SU-DHL-6 (cell line): Measurements from ENCODE around the gene RANBP2.
"Not testable (repeated sequence)": the region's sequence is repeated elsewhere in the genome, so short reads cannot be mapped to it uniquely, and the experiment has no call there.

ENCODE experiments used
- CTCF ChIP-seq: fragments of 200-600 bp; sonication (generic); IDR thresholded peaks from one replicate; pipeline ENCODE4 v1.5.1; 2017; ENCODE audit warnings: antibody characterized with exemption, mild to moderate bottlenecking, low read length, moderate library complexity; ENCODE audit not compliant: insufficient read depth, poor library complexity, severe bottlenecking
- EZH2phosphoT487 ChIP-seq: fragments of 200-600 bp; sonication (generic), shearing (Covaris generic); conservative IDR thresholded peaks from 2 replicates; pipeline ENCODE4 v1.6.1; 2018; ENCODE audit warnings: mild to moderate bottlenecking, antibody characterized with exemption, low read length, moderate library complexity, mixed read lengths

DNA sequence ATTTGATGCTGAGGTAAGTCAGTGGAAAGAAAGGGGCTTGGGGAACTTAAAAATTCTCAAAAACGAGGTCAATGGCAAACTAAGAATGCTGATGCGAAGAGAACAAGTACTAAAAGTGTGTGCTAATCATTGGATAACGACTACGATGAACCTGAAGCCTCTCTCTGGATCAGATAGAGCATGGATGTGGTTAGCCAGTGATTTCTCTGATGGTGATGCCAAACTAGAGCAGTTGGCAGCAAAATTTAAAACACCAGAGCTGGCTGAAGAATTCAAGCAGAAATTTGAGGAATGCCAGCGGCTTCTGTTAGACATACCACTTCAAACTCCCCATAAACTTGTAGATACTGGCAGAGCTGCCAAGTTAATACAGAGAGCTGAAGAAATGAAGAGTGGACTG lies 47.4 kb downstream of the RANBP2 start:
- not testable (repeated sequence) for TF ChIP-seq CTCF, EZH2phosphoT487
